Right ventricle myocardium inferior (tissue), 1 donor: Measurements from ENCODE around the gene PRPF40A. TPM values are rescaled to one million over a fixed set of nuclear protein-coding genes. Genes with fewer than 3 reads are reported as not detected.

ENCODE experiments used
- ATAC-seq: fragments of 200-7000 bp; cut with Tn5 transposase; one replicate; pipeline ENCODE4 v1.9.1; 2020; ENCODE audit warnings: mild to moderate bottlenecking, moderate library complexity
- DNase-seq: peaks from one replicate; pipeline ENCODE4 v3.0.0; 2021; ENCODE audit errors: missing footprints
- intact Hi-C: fragments of 100-400 bp; cut with DNase I; formaldehyde crosslinking; loops from one replicate; pipeline ENCODE4 v1.11.0; 2022
- total RNA-seq: library from RNA; stranded (reverse); fragmentation: NEBNext Ultra II Directional; extraction: Animal tissue kit (Norgen Biotek cat#: 25700); gene quantifications from one replicate; pipeline ENCODE4 v1.2.1, GENCODE V29; 2021
- donor health status: DM: no; HTN: yes; CAD: no; lungs with severe emphysema.

PRPF40A gene
- total RNA-seq, 1 donor from 2014 or later = 36.0 TPM

DNA sequence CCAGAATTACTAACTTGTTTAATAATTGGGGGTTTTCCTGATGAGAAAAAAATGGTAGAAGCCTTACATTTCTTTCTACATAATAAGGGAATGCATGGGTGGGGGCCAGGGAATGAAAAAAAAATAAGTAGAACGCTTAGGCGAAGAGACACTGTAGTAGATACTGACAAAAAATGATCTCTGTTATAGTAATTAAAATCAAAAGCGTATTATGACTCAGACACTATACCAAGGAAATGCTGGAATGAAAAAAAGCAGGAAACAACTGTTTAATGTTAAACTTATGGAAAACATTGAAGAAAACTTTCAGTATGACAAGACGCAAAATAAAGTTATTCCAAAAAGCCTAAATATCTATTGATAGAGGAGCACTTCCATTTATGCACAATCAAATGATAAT lies 42.9 kb downstream of the PRPF40A start:
- intact Hi-C loops = no loop called here
- ATAC-seq = no peak
- no peak for DNase-seq

DNA sequence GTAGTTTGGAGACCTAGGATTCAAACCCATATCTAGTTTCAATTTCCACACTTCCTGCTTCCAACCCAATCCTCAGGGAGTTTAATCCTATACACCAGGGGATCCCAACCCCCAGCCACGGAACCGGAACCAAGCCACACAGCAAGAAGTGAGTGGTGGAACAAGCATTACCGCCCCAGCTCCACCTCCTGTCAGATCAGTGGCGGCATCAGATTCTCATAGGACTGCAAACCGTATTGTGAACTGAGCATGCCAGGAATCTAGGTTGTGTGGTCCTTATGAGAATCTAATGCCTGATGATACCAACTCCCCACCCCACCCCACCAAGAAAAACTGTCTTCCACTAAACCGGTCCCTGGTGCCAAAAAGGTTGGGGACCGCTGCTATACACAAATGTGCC lies 52.5 kb downstream of the PRPF40A start:
- intact Hi-C loops = no loop called here
- DNase-seq (peak; percentile 48), ATAC-seq (no peak)

DNA sequence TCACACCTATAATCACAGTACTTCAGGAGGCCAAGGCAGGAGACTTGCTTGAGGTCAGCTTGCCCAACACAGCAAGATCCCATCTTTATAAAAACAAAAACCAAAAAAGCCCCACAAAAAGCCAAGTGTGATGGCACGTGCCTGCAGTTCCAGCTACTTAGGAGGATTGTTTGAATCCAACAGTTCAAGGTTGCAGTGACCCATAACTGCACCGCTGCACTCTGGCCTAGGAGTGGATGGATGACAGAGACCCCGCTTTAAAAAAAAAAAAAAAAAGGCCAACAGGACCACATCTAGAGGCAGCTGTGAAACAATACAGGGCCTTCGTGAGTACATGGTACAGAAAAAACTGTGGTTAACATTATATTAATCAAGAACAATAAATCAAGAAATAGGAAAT lies 56.2 kb downstream of the PRPF40A start:
- ATAC-seq (no peak), DNase-seq (no peak)
- intact Hi-C loops = no loop called here

DNA sequence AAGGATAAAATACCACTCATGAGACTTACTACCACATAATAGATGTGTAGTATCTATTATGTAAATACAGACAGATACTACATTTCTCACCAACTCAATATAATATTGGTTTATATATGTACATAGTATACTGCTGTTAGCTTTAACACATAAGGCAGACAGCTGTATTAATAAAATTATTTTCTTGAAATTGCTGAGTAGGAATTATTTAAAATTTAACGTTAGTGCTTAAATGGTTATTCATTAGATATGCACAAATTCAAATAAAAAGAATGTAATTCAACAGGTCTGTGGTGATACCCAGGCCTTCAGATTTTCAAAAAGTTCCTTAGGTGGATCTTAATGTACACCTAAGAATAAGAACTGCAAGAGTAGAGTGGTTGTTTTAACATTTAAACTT lies 59.0 kb downstream of the PRPF40A start:
- ATAC-seq (no peak), DNase-seq (no peak)
- intact Hi-C loops = no loop called here

DNA sequence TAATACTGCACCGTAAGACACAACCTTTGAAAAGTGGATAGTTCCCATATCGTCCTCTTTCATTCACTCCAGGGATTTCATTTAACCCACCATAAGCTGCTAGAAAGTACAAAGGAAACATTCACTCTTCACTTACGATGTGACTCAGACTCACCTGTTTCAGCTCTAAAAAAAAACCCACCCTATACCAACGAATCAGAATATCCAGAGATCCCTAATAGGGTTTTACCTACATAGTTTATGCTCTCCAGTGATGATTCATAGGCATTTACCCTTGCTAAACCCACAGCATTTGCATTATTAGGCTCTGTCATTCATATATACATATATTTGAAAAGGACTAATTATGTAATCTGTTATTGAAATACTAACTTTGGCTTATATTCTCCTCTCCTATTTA lies 60.2 kb downstream of the PRPF40A start:
- intact Hi-C loops = no loop called here
- DNase-seq (no peak), ATAC-seq (no peak)

DNA sequence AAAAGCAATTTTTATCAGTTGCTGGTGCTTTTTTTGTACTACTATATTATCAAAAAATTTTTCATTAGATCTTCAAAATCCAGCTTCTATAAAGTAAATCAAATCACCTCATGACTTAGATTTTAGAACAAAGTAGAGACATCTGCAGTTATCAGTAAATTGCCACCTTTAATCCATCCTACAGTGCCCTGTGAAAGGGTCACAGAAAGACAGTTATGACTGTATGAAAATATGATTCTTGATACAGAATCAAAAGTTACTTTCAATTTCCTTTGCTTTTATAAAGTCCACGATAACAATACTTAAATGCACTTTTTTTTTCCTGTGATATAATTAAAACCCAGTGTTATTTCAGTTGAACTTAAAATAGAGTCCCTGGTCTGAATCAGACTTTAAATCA lies 61.4 kb downstream of the PRPF40A start:
- intact Hi-C loops = no loop called here
- no peak for ATAC-seq
- DNase-seq = no peak

DNA sequence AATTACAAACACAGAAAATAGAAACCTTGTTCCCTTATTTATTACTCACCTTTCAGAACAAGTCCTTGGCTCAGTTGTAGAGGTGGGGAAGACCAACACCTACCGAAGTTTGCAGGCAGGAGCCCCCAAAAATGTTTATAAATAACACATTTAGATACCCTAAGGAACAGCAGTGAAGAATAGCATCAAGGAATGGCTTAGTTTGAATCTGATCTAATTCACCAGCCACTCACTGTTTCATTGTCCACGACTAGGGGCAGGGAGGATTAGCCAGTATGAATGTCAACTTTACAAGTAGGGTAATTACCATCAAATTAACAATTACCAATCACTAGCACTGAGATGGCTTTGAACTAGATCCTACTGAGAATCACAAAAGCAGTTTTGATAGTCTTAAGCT lies 65.4 kb downstream of the PRPF40A start:
- DNase-seq (no peak), ATAC-seq (no peak)
- intact Hi-C loops = no loop called here

DNA sequence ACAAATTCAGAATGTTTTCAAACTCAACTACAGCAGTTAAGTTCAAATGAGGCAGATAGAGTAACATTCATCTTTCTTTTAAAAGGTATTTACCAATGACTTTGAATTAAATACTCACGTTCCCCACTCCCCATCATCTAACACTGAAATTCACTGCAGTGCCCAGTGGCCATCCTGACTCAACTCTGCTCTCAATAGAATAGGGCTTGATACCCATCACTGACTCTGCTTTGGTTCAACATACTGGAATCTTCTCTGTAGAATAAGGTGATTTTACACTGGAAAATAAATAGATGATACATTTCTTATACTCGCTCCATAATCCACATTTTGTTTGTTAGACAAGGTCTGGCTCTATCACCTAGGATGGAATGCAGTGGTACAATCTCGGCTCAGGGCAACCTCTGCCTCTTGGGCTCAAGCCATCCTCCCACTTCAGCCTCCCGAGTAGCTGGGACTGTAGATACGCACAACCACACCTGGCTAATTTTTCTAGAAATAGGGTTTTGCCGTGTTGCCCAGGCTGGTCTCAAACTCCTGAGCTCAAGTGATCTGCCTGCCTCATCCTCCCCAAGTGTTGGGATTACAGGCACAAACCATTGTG lies 66.4 kb downstream of the PRPF40A start:
- intact Hi-C loops = no loop called here
- ATAC-seq (no peak), DNase-seq (no peak)

DNA sequence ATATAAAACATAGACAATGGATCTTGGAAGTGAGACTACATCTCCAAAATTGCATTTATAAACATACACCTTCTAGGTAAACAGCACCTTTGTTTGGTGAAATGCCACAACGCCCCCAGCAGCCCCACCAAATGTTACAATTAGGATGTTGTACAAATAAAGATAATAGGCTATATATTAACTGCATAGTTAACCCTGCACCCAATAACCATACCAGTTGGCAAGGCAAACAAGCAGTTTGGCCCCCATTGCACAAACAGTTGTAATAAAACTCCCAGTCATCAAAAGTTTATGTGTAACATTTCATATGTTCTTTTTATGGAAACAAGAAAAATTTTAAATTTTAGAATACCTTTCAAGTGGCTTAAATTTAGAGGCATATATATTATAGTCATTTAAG lies 67.3 kb downstream of the PRPF40A start:
- DNase-seq (no peak), ATAC-seq (no peak)
- intact Hi-C loops = no loop called here

DNA sequence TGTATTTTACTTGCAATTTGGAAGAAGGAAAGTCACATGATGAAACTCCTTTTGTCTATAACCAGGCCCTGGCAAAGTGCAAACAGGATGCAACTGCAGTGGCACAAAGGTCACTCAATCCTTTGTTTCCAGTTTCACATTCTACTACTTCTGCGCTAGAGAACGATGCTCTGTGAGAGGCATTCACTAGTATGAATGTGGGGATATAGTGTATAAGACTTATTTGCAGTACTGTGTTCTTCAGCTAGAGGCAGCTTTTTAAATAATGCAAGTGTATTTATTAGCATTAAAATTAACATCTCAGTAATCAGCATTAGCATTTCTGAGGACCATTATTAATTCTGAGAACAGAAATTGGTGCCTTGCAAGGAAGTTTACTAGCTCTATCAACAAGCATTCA lies 68.9 kb downstream of the PRPF40A start:
- intact Hi-C loops = no loop called here
- DNase-seq (no peak), ATAC-seq (no peak)

DNA sequence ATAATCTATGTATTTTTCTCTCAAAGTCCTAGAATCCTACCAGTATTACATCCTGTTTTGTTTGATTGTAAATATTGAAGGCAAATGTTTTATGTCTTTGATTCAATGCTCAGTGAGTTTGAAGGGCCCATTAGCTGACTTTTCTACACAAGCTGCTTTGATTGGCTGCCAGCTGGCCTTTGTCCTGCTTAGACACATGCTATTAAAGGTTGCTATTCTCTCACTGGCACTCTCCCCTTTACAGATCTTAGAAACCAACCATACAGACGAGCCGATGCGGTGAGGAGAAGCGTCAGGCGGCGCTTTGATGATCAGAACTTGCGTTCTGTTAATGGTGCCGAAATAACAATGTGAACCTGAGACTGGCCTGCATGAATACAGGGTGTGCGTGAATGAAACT lies 69.7 kb downstream of the PRPF40A start:
- DNase-seq (peak; percentile 84), ATAC-seq (peak; percentile 76)
- intact Hi-C loops = no loop called here

DNA sequence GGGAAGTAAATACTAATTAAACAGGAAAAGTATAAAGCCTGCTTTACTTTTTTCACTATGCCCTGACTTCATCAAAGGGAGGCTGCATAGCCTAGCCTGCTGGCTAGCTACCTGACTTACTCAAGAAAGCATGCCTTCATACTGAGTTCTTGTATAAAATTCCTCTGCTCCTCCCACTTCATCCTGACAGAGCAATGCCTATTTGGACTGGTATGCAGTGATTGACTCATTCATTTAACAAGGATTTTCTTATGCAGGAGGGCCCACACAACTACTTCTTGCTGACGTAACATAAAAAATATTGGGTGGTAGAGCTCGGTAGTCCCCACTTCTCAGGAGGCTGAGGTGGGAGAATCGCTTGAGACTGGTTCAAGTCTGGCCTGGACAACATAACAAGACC lies 70.5 kb downstream of the PRPF40A start:
- ATAC-seq (no peak), DNase-seq (no peak)
- intact Hi-C loops = no loop called here

DNA sequence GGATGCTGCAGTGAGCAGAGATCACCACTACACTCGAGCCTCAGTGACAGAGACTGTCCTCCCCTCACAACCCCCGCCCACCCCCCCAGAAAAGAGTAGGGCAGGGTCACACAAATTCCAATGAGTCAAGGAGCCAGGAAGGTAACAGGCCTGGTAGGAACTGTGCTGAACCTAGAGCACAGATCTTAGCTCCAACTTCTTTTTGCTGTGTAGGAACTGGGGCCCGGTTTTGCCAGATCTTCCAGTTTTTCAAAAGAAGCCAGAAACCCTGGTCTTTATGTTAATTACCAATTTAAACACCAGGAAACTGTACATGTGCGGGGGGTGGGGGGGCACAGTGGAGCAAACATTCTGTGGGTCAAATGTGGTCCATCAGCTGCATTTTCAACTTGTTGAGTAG lies 71.0 kb downstream of the PRPF40A start:
- intact Hi-C loops = no loop called here
- no peak for ATAC-seq
- no peak for DNase-seq

DNA sequence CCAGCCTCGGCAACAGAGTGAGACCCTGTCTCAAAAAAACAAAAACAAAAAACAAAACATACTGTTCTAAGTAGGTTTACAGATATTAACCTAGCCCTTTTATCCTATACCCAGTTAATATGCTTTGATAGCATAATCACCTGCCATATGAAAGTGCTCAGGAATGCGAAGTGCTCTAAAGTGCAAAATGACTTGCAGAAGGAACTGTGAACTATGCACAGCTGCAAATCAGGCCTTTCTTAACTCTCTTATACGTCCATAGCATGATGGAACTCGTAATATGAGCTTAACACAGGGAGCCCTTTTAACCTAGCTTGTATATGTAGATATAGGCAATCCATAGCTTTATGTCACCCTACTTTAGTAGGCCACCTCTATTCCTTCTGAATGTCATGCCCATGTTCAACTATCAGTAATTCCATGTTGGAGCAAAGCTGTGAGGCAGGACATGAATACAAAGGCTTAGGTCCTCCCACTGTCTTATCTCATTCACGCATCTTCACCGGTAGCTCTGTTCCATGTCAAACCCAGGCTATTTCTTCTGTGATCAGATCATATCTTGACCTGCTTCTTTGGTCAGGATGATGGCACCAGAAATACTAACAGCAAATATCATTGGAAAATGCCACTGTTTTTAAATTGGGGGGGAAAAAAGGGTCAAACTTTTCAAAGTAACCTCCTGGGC lies 72.9 kb downstream of the PRPF40A start:
- ATAC-seq (no peak), DNase-seq (no peak)
- intact Hi-C loops = no loop called here

DNA sequence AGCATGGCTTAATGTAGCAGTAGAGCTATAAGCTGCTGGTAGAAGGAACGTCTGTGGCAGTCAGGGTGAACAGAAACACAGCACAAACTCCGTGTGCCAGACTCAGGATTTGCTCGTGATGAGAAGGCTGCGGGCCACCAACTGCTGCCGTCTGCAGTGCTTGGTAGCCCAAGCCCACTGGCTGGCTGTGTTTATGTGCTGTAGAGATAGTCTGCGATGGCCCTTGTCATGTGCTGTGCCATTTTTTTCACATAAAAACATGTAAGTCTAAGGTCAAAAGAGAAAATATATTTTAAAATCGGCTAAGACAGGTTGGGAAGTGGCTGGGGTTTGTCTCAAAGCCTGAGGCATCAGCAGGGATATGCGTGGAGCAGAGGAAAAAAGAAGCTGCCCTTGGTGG lies 78.7 kb downstream of the PRPF40A start:
- ATAC-seq = no peak
- intact Hi-C loops = loop anchor here (5.0 kb wide), 2 partner anchors 461 to 601 kb away; partner anchors contain the start of gene STAM2

DNA sequence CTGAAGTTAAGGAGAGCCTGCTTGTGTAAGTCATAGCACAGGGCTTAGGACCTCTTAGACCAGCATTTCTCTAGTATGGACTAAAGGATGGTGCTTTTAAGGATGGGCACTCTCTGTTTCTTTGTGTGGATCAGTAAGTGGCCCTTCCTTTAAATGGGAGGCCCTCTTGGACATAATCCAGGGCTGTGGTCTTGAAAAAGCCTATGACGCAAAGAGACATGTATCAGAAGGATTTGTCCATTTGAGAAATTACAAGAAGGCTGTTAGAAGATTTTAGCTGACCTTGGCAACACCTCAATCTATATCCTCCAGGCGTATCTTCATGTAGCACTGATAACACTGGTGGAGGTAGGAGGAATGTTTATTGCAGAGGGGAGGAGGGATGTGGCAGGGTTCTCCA lies 79.2 kb downstream of the PRPF40A start:
- ATAC-seq (no peak), DNase-seq (no peak)
- intact Hi-C loops = loop anchor here (5.0 kb wide), 2 partner anchors 461 to 601 kb away; partner anchors contain the start of gene STAM2

More for the DNA sequence above, 78.7 kb downstream of the PRPF40A start:
- no peak for DNase-seq

DNA sequence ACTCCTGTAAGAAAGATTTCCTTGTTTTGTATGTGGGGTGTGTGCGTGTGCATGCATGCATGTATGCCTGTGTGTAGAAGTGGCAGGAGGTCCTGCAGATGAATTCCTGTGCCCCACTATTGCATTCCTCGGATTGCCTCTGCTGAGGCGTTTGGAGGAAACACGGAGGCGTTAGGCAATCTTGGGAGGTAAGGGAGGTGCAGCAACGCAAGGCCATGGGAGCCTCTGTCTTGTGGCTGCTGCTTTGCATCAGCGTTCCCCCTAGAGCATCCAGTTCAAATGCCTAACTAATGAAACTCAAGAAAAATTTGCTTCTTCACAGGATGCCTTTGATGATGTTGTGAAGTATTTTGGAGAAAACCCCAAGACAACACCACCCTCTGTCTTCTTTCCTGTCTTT lies 80.0 kb downstream of the PRPF40A start:
- intact Hi-C loops = loop anchor here (5.0 kb wide), 2 partner anchors 460 to 600 kb away; partner anchors contain the start of gene STAM2
- ATAC-seq (no peak), DNase-seq (no peak)

DNA sequence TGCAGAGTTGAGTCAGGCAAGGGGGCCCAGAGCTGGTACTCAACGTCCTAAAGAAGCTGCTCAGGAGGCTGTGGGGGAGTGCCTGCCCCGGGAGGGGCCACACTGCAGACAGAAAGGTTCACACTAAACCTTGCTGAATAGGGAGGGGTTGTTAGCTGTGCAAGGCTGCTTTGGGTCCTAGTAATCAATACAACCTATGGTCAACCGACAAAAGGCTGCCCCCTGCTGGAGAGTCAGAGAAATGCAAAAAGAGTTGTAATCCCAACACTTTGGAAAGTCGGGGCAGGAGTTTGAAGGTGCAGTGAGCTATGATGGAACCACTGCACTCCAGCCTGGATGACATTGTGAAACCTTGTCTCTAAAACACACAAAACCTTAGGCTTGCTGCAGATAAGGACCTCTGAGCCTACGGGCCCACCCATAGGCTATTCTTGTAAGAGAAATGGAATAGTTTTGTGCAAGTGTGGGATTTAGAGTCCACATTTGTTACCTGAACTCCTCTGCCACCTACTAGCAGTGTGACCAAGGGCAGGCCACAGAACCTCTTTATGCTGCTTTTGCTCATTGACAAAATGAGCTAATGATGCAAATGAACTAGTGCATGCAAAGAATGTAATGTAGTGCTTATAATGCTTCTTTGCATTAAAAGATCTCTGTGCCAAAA lies 81.5 kb downstream of the PRPF40A start:
- no peak for DNase-seq
- intact Hi-C loops = loop anchor here (5.0 kb wide), 2 partner anchors 458 to 598 kb away; partner anchors contain the start of gene STAM2
- ATAC-seq = peak; percentile 56

DNA sequence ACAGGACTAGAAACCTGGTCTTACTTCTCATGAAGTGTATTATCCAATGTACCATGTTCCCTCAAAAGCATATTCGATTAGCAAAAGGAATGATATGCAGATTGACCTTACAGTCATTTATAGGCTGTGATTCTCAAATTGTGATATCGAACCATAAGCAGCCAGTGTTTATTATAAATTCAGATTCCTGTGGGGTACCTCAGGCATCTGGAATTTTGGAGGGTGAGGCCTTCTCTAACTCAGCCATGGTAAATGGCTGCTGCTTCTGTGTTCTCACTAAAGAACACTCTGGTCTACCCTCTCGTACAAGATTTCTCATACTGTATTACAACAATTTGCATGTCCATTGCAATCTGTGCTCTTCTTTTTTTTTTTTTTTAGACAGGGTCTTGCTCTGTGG lies 84.5 kb downstream of the PRPF40A start:
- no peak for ATAC-seq
- intact Hi-C loops = no loop called here
- no peak for DNase-seq

DNA sequence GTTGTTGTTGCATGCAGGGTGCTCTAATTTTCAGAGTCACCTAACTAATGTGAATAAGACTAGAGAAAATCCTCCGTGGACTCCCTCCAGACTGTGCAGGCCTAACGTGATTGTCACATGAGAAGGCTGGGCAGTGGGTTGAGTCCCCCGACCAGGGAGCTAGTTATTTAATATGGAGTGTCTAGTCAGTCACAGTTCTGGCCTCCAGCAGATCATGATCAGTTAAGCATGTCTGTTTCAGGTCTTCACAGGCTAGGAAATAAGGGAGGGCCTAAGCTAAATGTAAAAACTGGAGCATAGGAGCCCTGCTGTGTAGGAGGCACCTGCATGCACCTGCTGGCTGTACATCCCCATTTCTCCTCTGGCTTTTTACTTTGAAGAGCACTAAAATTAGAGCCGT lies 86.8 kb downstream of the PRPF40A start:
- DNase-seq (no peak), ATAC-seq (no peak)
- intact Hi-C loops = no loop called here
